Trophoblast cell (in vitro differentiated cells and primary cell): ENCODE data around the gene TEX10.

ENCODE experiments used
- DNase-seq, 2 donors: peaks; one replicate each; pipeline ENCODE4 v3.0.0-alpha.2; 2016
- H2AFZ ChIP-seq: 2 replicates; pipeline ENCODE4 v1.6.1; 2013; ENCODE audit warnings: low read length, moderate library complexity, mild to moderate bottlenecking; ENCODE audit not compliant: insufficient read depth, poor library complexity
- H2AK5ac ChIP-seq: 2 replicates; pipeline ENCODE4 v1.6.1; 2013; ENCODE audit warnings: mild to moderate bottlenecking, low read length
- H2BK120ac ChIP-seq: 2 replicates; pipeline ENCODE4 v1.6.1; 2013; ENCODE audit warnings: low read length, mild to moderate bottlenecking, moderate library complexity; ENCODE audit not compliant: insufficient read depth, poor library complexity
- H2BK12ac ChIP-seq: 2 replicates; pipeline ENCODE4 v1.6.1; 2013; ENCODE audit warnings: mild to moderate bottlenecking, low read length, moderate library complexity
- H2BK5ac ChIP-seq: 2 replicates; pipeline ENCODE4 v1.6.1; 2013; ENCODE audit warnings: low read length, low read depth, moderate library complexity, mild to moderate bottlenecking; ENCODE audit not compliant: poor library complexity
- H3K14ac ChIP-seq: 2 replicates; pipeline ENCODE4 v1.6.1; 2013; ENCODE audit warnings: mild to moderate bottlenecking, low read length
- H3K18ac ChIP-seq: 2 replicates; pipeline ENCODE4 v1.6.1; 2013; ENCODE audit warnings: mild to moderate bottlenecking, low read length
- H3K23ac ChIP-seq: 2 replicates; pipeline ENCODE4 v1.6.1; 2013; ENCODE audit warnings: low read length
- H3K27ac ChIP-seq: 2 replicates; pipeline ENCODE4 v1.5.1; 2013; ENCODE audit warnings: low read depth, mild to moderate bottlenecking, inconsistent platforms, low read length, moderate library complexity
- H3K27me3 ChIP-seq: 2 replicates; pipeline ENCODE4 v1.6.1; 2013; ENCODE audit warnings: inconsistent platforms, mild to moderate bottlenecking, low read length, moderate library complexity; ENCODE audit not compliant: insufficient read depth
- H3K36me3 ChIP-seq, 2 experiments: 1 replicate in 1 of 2; 2 replicates in 1 of 2; pipeline ENCODE4 v1.6.1; 2013; ENCODE audit warnings: low read length in 2 of 2, mild to moderate bottlenecking in 2 of 2, moderate library complexity in 1 of 2; ENCODE audit not compliant: insufficient read depth in 2 of 2, control insufficient read depth in 1 of 2
- H3K4ac ChIP-seq: 2 replicates; pipeline ENCODE4 v1.6.1; 2013; ENCODE audit warnings: low read depth, mild to moderate bottlenecking, low read length, moderate library complexity
- H3K4me1 ChIP-seq, 2 experiments: 1 replicate in 1 of 2; 2 replicates in 1 of 2; pipeline ENCODE4 v1.6.1; 2013; ENCODE audit warnings: low read length in 2 of 2, mild to moderate bottlenecking in 2 of 2, moderate library complexity in 1 of 2; ENCODE audit not compliant: insufficient read depth in 2 of 2, control insufficient read depth in 1 of 2
- H3K4me2 ChIP-seq: 2 replicates; pipeline ENCODE4 v1.6.1; 2013; ENCODE audit warnings: inconsistent platforms, mild to moderate bottlenecking, low read length, moderate library complexity
- H3K4me3 ChIP-seq: 2 replicates; pipeline ENCODE4 v1.5.1; 2013; ENCODE audit warnings: mild to moderate bottlenecking, low read depth, low read length, inconsistent platforms
- H3K79me1 ChIP-seq: one replicate; pipeline ENCODE4 v1.6.1; 2013; ENCODE audit warnings: low read length
- H3K79me2 ChIP-seq: 2 replicates; pipeline ENCODE4 v1.6.1; 2013; ENCODE audit warnings: low read length, mild to moderate bottlenecking; ENCODE audit not compliant: control insufficient read depth, insufficient read depth, poor library complexity
- H3K9ac ChIP-seq: 2 replicates; pipeline ENCODE4 v1.6.1; 2013; ENCODE audit warnings: mild to moderate bottlenecking, low read length
- H3K9me3 ChIP-seq: 2 replicates; pipeline ENCODE4 v1.6.1; 2013; ENCODE audit warnings: low read depth, mild to moderate bottlenecking, control low read depth, inconsistent platforms, low read length; ENCODE audit not compliant: insufficient read depth
- H4K12ac ChIP-seq: 2 replicates; pipeline ENCODE4 v1.6.1; 2013; ENCODE audit warnings: low read depth, mild to moderate bottlenecking, low read length, moderate library complexity
- H4K8ac ChIP-seq: 2 replicates; pipeline ENCODE4 v1.6.1; 2013; ENCODE audit warnings: low read depth, mild to moderate bottlenecking, low read length, moderate library complexity
- H4K91ac ChIP-seq: one replicate; pipeline ENCODE4 v1.6.1; 2013; ENCODE audit warnings: low read depth, mild to moderate bottlenecking, low read length, moderate library complexity
- WGBS: extraction: QIAGEN DNeasy Blood & Tissue Kit; methylation state at CpG from one replicate; pipeline ENCODE4 v1.1.7; 2013; ENCODE audit warnings: missing lambda C conversion rate; ENCODE audit not compliant: insufficient read length, insufficient coverage; ENCODE audit errors: extremely low coverage; 5-methylcytosine and 5-hydroxymethylcytosine counted together

TEX10 gene

GRCh38 chr9:100317706-100318105 is 35.0 kb downstream of the TEX10 start:
- H3K79me2 ChIP-seq: no peaks in the 10 kb centered on the region
- no peak overlapping the region for H4K91ac ChIP-seq
- H3K9ac ChIP-seq: no peak overlapping the region
- no peak overlapping the region for H3K23ac ChIP-seq
- no peak overlapping the region for H3K18ac ChIP-seq
- H2BK12ac ChIP-seq: no peak overlapping the region
- H4K12ac ChIP-seq: no peak overlapping the region
- H3K9me3 ChIP-seq: no peaks in the 10 kb centered on the region
- H3K79me1 ChIP-seq: no peaks in the 10 kb centered on the region
- no peak overlapping the region for H2AK5ac ChIP-seq
- H3K14ac ChIP-seq: no peak overlapping the region
- no peak overlapping the region for H2BK5ac ChIP-seq
- H3K4me1 ChIP-seq: no peaks in the 10 kb centered on the region
- no peak overlapping the region for H3K4ac ChIP-seq
- H4K8ac ChIP-seq: no peak overlapping the region
- H3K27me3 ChIP-seq: no peaks in the 10 kb centered on the region
- no CpG with 5 or more reads among the region's 1 CpG for WGBS
- no peak overlapping the region for H2BK120ac ChIP-seq
- peaks cover 6 to 10% of the 10 kb centered on the region in 2 experiments for H3K36me3 ChIP-seq
- no peak overlapping the region for H3K4me2 ChIP-seq
- no peak overlapping the region for H2AFZ ChIP-seq
- no peak for DNase-seq
- no peak overlapping the region for H3K4me3 ChIP-seq
- no peak overlapping the region for H3K27ac ChIP-seq

- Histone ChIP-seq H3K4me2 (no peak overlapping the region), H3K79me2 (no peaks in the 10 kb centered on the region), H3K79me1 (no peaks in the 10 kb centered on the region), H3K18ac (no peak overlapping the region), H2BK12ac (no peak overlapping the region), H3K9me3 (no peaks in the 10 kb centered on the region), H2BK5ac (no peak overlapping the region), H3K23ac (no peak overlapping the region), H3K14ac (no peak overlapping the region), H3K27me3 (no peaks in the 10 kb centered on the region), H3K4ac (no peak overlapping the region), H4K8ac (no peak overlapping the region), H3K4me1 (no peaks in the 10 kb centered on the region), H3K9ac (no peak overlapping the region), H3K27ac (no peak overlapping the region), H3K4me3 (no peak overlapping the region), H2AK5ac (no peak overlapping the region), H4K91ac (no peak overlapping the region), H4K12ac (no peak overlapping the region), H3K36me3 (peaks cover 6 to 10% of the 10 kb centered on the region in 2 experiments), H2BK120ac (no peak overlapping the region), H2AFZ (no peak overlapping the region)
- no CpG with 5 or more reads among the region's 4 CpGs for whole genome bisulfite sequencing
- no peak for DNase-seq
These were observed 37.2 kb downstream of the TEX10 start for GRCh38 chr9:100315561-100315960.

- Histone ChIP-seq H4K8ac (no peak overlapping the region), H4K12ac (no peak overlapping the region)
- WGBS: no CpG with 5 or more reads among the region's 2 CpGs
These were observed 42.8 kb downstream of the TEX10 start for GRCh38 chr9:100309992-100310391.

GRCh38 chr9:100308965-100309564 is 43.7 kb downstream of the TEX10 start:
- Histone ChIP-seq H3K4me1 (no peaks in the 10 kb centered on the region), H3K79me1 (no peaks in the 10 kb centered on the region), H3K9me3 (no peaks in the 10 kb centered on the region), H4K12ac (no peak overlapping the region), H3K14ac (no peak overlapping the region), H3K27me3 (no peaks in the 10 kb centered on the region), H2BK5ac (no peak overlapping the region), H3K27ac (no peak overlapping the region), H2BK120ac (no peak overlapping the region), H3K9ac (no peak overlapping the region), H3K23ac (no peak overlapping the region), H3K18ac (no peak overlapping the region), H3K4ac (no peak overlapping the region), H4K91ac (no peak overlapping the region), H4K8ac (no peak overlapping the region), H2AFZ (no peak overlapping the region), H3K36me3 (peaks cover 8 to 9% of the 10 kb centered on the region in 2 experiments), H3K4me3 (no peak overlapping the region), H3K4me2 (no peak overlapping the region), H3K79me2 (no peaks in the 10 kb centered on the region), H2BK12ac (no peak overlapping the region), H2AK5ac (no peak overlapping the region)
- no CpG with 5 or more reads among the region's 1 CpG for WGBS
- no peak for DNase-seq

More at GRCh38 chr9:100309992-100310391, 42.8 kb downstream of the TEX10 start:
- Histone ChIP-seq H3K18ac (no peak overlapping the region), H3K4me1 (no peaks in the 10 kb centered on the region), H2AFZ (no peak overlapping the region), H4K91ac (no peak overlapping the region), H3K4me2 (no peak overlapping the region), H3K23ac (no peak overlapping the region), H2BK5ac (no peak overlapping the region), H3K79me2 (no peaks in the 10 kb centered on the region), H3K4ac (no peak overlapping the region), H3K14ac (no peak overlapping the region), H3K36me3 (peaks cover 6 to 10% of the 10 kb centered on the region in 2 experiments), H2BK12ac (no peak overlapping the region), H2BK120ac (no peak overlapping the region), H3K79me1 (no peaks in the 10 kb centered on the region), H3K9ac (no peak overlapping the region), H3K27ac (no peak overlapping the region), H3K9me3 (no peaks in the 10 kb centered on the region), H3K4me3 (no peak overlapping the region), H2AK5ac (no peak overlapping the region), H3K27me3 (no peaks in the 10 kb centered on the region)
- DNase-seq: no peak
